Measurements from ENCODE around the gene CBFA2T3.

CBFA2T3 gene

GRCh38 chr16:88838566-88838965, 138.4 kb downstream of the CBFA2T3 start:
- TF ChIP-seq, protein P1, sequence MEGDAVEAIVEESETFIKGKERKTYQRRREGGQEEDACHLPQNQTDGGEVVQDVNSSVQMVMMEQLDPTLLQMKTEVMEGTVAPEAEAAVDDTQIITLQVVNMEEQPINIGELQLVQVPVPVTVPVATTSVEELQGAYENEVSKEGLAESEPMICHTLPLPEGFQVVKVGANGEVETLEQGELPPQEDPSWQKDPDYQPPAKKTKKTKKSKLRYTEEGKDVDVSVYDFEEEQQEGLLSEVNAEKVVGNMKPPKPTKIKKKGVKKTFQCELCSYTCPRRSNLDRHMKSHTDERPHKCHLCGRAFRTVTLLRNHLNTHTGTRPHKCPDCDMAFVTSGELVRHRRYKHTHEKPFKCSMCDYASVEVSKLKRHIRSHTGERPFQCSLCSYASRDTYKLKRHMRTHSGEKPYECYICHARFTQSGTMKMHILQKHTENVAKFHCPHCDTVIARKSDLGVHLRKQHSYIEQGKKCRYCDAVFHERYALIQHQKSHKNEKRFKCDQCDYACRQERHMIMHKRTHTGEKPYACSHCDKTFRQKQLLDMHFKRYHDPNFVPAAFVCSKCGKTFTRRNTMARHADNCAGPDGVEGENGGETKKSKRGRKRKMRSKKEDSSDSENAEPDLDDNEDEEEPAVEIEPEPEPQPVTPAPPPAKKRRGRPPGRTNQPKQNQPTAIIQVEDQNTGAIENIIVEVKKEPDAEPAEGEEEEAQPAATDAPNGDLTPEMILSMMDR (IDR thresholded peaks at IDR 0.05; ENCODE audit: low read depth, low read length): no peak

DNA sequence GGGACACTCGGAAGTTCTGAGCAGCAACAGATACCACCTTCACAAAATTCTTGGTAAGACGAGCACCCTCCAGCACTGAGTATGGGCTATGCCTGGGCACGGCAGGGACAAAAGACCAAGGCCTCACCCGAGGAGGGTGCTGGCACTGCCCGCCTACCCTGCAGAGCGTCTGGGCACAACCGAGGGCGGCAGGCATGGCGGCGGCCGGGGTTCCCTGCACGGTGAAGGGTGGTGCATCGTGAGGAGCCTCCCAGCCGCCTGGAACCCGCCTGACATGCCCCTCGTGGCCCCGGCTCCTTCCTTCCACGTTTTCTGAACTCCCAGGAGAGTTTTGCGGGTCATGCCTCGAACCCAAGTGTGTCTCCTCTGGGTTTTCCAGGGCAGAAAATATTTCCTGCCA, 139.2 kb downstream of the CBFA2T3 start:
- no peak for DNase-seq (ENCODE audit: extremely low read depth, low read depth)
- TF ChIP-seq, protein P1 (IDR thresholded peaks at IDR 0.05; ENCODE audit: low read depth, low read length): no peak

More at GRCh38 chr16:88838566-88838965, 138.4 kb downstream of the CBFA2T3 start:
- no peak for DNase-seq (ENCODE audit: extremely low read depth, low read depth)

DNA sequence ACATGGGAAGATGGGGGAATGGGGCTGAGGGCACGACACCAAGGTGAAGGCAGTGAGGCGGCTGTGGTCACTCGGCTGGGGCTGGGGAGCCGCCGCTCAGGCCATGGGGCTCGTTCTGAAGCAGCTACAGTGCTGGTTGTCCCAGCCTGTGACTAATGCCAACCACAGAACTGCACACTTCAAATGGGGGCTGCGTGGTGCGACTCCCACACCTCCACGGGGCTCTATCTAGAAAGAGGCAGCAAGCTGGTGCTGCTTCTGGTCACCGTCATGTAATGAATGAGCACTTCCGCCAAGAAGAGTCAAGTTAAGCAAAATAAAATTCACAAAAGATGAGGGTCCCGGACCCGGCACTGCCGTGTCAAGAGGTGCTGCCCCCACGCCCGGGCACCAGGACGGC, 140.2 kb downstream of the CBFA2T3 start:
- DNase-seq (ENCODE audit: extremely low read depth, low read depth): no peak
- TF ChIP-seq, protein P1 (IDR thresholded peaks at IDR 0.05; ENCODE audit: low read depth, low read length): no peak

- TF ChIP-seq, protein P1 (IDR thresholded peaks at IDR 0.05; ENCODE audit: low read depth, low read length): no peak
- DNase-seq (ENCODE audit: extremely low read depth, low read depth): no peak
Observed at GRCh38 chr16:88835818-88836217, 141.2 kb downstream of the CBFA2T3 start.

DNA sequence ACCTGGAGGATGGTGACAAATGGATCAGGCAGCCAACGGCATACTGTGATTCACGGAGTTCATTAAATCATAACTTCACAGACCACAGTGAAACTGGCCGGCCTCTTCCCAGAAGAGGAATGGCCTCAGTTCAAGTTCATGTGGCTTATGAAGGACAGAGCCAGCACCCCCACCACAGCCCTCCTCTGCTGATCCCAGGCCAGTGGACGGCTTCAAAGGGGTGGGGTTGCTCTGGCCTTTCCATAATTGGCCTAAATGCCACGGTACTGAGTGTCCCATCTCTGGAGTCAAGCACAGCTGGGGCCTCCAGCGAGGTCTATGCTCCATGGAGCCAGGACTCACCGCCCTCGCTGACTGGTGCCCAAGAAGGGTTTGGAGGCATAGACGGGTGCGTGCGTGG, 141.6 kb downstream of the CBFA2T3 start:
- TF ChIP-seq, protein P1 (IDR thresholded peaks at IDR 0.05; ENCODE audit: low read depth, low read length): no peak
- peak; percentile 40 for DNase-seq (ENCODE audit: extremely low read depth, low read depth)

- TF ChIP-seq, protein P1 (IDR thresholded peaks at IDR 0.05; ENCODE audit: low read depth, low read length): no peak
Observed at GRCh38 chr16:88834670-88835069, 142.3 kb downstream of the CBFA2T3 start.

DNA sequence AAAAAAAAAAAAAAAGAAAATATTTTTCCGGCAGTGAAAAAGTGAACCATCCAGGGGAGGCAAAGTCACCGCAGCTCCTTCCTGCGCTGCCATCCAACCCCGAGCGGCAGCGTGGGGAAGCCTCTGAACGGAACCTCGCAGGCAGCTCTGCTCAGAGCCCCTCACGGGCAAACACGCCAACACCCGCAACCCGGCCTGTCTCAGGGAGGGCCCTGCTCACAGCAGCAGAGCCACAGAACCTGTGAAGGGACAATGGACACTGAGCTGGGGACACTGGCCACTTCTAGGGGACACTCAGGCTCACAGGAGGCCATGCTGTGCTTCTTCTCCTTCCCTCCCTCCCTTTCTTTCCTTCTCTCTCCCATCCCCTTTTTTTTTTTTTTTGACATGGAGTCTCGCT, 143.9 kb downstream of the CBFA2T3 start:
- TF ChIP-seq, protein P1 (IDR thresholded peaks at IDR 0.05; ENCODE audit: low read depth, low read length): no peak

More at GRCh38 chr16:88834670-88835069, 142.3 kb downstream of the CBFA2T3 start:
- DNase-seq (ENCODE audit: extremely low read depth, low read depth): no peak

More for the DNA sequence above, 143.9 kb downstream of the CBFA2T3 start:
- no peak for DNase-seq (ENCODE audit: extremely low read depth, low read depth)

Measured in AG09319 (cell line).